SK-N-SH treated with all-trans-retinoic acid at 6 μM for 48 hours (cell line): ENCODE measurements around the gene ZNF554.

Experiments
- BACH2 ChIP-seq: fragments of 250-450 bp; sonication (Bioruptor Pico); IDR thresholded peaks from 2 replicates; pipeline ENCODE4 v1.9.0; 2021; ENCODE audit warnings: mild to moderate bottlenecking, borderline replicate concordance
- CSDC2 ChIP-seq: fragments of 250-450 bp; sonication (Bioruptor Pico); IDR thresholded peaks from 2 replicates; pipeline ENCODE4 v1.5.0; 2020; ENCODE audit warnings: mild to moderate bottlenecking, moderate library complexity
- CSRNP3 ChIP-seq: fragments of 250-450 bp; sonication (Bioruptor Pico); IDR thresholded peaks from 2 replicates; pipeline ENCODE4 v1.5.1; 2021; ENCODE audit warnings: mild to moderate bottlenecking, moderate library complexity
- GLIS3 ChIP-seq: fragments of 250-450 bp; sonication (Bioruptor Pico); IDR thresholded peaks from 2 replicates; pipeline ENCODE4 v1.5.0; 2020; ENCODE audit warnings: mild to moderate bottlenecking, moderate library complexity
- PPARA ChIP-seq: fragments of 250-450 bp; sonication (Bioruptor Pico); IDR thresholded peaks from 2 replicates; pipeline ENCODE4 v1.5.0; 2020; ENCODE audit warnings: mild to moderate bottlenecking, borderline replicate concordance
- RARB ChIP-seq: fragments of 250-450 bp; sonication (Bioruptor Pico); IDR thresholded peaks from 2 replicates; pipeline ENCODE4 v1.8.0; 2021; ENCODE audit warnings: mild to moderate bottlenecking, moderate library complexity
- ZNF565 ChIP-seq: fragments of 450-650 bp; formaldehyde crosslinking; conservative IDR thresholded peaks from 2 replicates; pipeline ENCODE4 v1.5.0; 2020; ENCODE audit warnings: low read depth, mild to moderate bottlenecking, moderate library complexity
- ZNF8 ChIP-seq: fragments of 450-650 bp; formaldehyde crosslinking; IDR thresholded peaks from 2 replicates; pipeline ENCODE4 v1.5.0; 2020; ENCODE audit warnings: mild to moderate bottlenecking, moderate library complexity

- no peak for TF ChIP-seq ZNF8
- TF ChIP-seq CSRNP3 (CRISPR knock-in tag): no peak
- TF ChIP-seq RARB (CRISPR knock-in tag): no peak
- TF ChIP-seq GLIS3: no peak
- no peak for TF ChIP-seq BACH2 (CRISPR knock-in tag)
- TF ChIP-seq ZNF565 (CRISPR knock-in tag): no peak
- no peak for TF ChIP-seq PPARA (CRISPR knock-in tag)
- TF ChIP-seq CSDC2 (CRISPR knock-in tag): no peak
Observed at GRCh38 chr19:2797280-2797679, 22.4 kb upstream of the ZNF554 start.
